ENCODE results near the gene SMIM1. TPM values are rescaled to one million over a fixed set of nuclear protein-coding genes. Genes with fewer than 3 reads are reported as not detected.

SMIM1 gene
- total RNA-seq, 1 experiment from 2014 or later, result 5.5 TPM

DNA sequence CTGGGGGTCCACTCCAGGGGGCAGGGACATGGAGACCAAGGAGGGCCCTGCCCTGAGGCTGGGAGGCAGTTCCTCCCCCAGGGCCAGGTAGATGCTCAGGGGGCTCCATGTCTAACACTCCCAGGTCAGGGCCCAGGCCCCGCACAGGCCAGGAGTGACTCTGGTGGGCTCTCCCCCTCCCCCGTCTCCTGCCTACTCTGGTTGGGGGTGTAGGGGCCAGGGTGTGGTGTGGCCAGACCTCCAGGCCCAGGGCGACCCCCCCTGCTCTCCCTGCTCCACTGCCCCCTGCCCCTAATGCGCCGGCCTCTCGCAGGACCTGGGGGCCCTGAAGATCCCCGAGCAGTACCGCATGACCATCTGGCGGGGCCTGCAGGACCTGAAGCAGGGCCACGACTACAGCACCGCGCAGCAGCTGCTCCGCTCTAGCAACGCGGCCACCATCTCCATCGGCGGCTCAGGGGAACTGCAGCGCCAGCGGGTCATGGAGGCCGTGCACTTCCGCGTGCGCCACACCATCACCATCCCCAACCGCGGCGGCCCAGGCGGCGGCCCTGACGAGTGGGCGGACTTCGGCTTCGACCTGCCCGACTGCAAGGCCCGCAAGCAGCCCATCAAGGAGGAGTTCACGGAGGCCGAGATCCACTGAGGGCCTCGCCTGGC lies 40.0 kb upstream of the SMIM1 start:
- Histone ChIP-seq H4K20me1 (ENCODE audit: insufficient read depth) (no peaks in the 10 kb centered on the region), H3K9ac (ENCODE audit: low read length) (no peak overlapping the region), H3K4me1 (ENCODE audit: control insufficient read depth in 1 of 2, insufficient read depth in 2 of 2, low read length in 2 of 2) (no peaks in the 10 kb centered on the region), H3K4me3 (replicated peaks in 1 of 2; ENCODE audit: low read depth in 1 of 2, low read length in 2 of 2) (no peak overlapping the region), H3K79me2 (ENCODE audit: insufficient read depth, low read length) (no peaks in the 10 kb centered on the region), H3K4me2 (ENCODE audit: low read length) (no peak overlapping the region), H3K9me2 (ENCODE audit: insufficient read depth) (no peaks in the 10 kb centered on the region), H3K27ac (ENCODE audit: low read depth, low read length) (no peak overlapping the region), H3K27me3 (ENCODE audit: insufficient read depth, low read length) (no peaks in the 10 kb centered on the region), H3K36me3 (ENCODE audit: control insufficient read depth in 1 of 2, insufficient read depth in 2 of 2, low read length in 2 of 2) (no peaks in the 10 kb centered on the region), H3K9me3 (ENCODE audit: control insufficient read depth in 1 of 2, insufficient read depth in 1 of 2, low read depth in 1 of 2, low read length in 2 of 2) (no peaks in the 10 kb centered on the region), H2AFZ (ENCODE audit: low read depth, low read length, poor library complexity, severe bottlenecking) (no peak overlapping the region)
- intact Hi-C loops (cut with micrococcal nuclease), result no loop called here
- ChIA-PET CTCF (no interaction called here), POLR2A (no interaction called here), RAD21 (ENCODE audit: low non-redundant PET in 1 of 2, low total read pairs in 2 of 2, uncharacterized antibody in 2 of 2, unreplicated experiment in 2 of 2) (no interaction called here)
- no peak for ATAC-seq
- DNase-seq (ENCODE audit: low read depth, low spot score), result no peak
- BruUV-seq (replicated peaks), result no TSS peak
- TF ChIP-seq ZNF274 (IDR thresholded peaks at IDR 0.05; ENCODE audit: low read depth, low read length), result no peak

DNA sequence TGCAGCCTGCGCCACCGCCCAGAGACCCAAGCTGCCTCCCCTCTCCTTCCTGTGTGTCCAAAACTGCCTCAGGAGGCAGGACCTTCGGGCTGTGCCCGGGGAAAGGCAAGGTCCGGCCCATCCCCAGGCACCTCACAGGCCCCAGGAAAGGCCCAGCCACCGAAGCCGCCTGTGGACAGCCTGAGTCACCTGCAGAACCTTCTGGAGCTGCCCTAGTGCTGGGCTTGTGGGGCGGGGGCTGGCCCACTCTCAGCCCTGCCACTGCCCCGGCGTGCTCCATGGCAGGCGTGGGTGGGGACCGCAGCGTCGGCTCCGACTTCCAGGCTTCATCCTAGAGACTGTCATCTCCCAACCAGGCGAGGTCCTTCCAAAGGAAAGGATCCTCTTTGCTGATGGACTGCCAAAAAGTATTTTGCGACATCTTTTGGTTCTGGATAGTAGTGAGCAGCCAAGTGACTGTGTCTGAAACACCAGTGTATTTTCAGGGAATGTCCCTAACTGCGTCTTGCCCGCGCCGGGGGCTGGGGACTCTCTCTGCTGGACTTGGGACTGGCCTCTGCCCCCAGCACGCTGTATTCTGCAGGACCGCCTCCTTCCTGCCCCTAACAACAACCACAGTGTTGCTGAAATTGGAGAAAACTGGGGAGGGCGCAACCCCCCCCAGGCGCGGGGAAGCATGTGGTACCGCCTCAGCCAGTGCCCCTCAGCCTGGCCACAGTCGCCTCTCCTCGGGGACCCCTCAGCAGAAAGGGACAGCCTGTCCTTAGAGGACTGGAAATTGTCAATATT lies 39.3 kb upstream of the SMIM1 start:
- Histone ChIP-seq H3K9ac (ENCODE audit: low read length) (no peak overlapping the region), H3K4me3 (replicated peaks in 1 of 2; ENCODE audit: low read depth in 1 of 2, low read length in 2 of 2) (no peak overlapping the region), H3K27me3 (ENCODE audit: insufficient read depth, low read length) (no peaks in the 10 kb centered on the region), H3K9me3 (ENCODE audit: control insufficient read depth in 1 of 2, insufficient read depth in 1 of 2, low read depth in 1 of 2, low read length in 2 of 2) (no peaks in the 10 kb centered on the region), H3K4me1 (ENCODE audit: control insufficient read depth in 1 of 2, insufficient read depth in 2 of 2, low read length in 2 of 2) (no peaks in the 10 kb centered on the region), H3K9me2 (ENCODE audit: insufficient read depth) (no peaks in the 10 kb centered on the region), H2AFZ (ENCODE audit: low read depth, low read length, poor library complexity, severe bottlenecking) (no peak overlapping the region), H3K36me3 (ENCODE audit: control insufficient read depth in 1 of 2, insufficient read depth in 2 of 2, low read length in 2 of 2) (no peaks in the 10 kb centered on the region), H4K20me1 (ENCODE audit: insufficient read depth) (no peaks in the 10 kb centered on the region), H3K27ac (ENCODE audit: low read depth, low read length) (no peak overlapping the region), H3K79me2 (ENCODE audit: insufficient read depth, low read length) (no peaks in the 10 kb centered on the region), H3K4me2 (ENCODE audit: low read length) (no peak overlapping the region)
- ChIA-PET RAD21 (ENCODE audit: low non-redundant PET in 1 of 2, low total read pairs in 2 of 2, uncharacterized antibody in 2 of 2, unreplicated experiment in 2 of 2) (no interaction called here), CTCF (interaction anchor here (1.8 kb wide), 1 partner anchor 9 kb away, joined by 5 read pairs; no protein-coding TSS in a partner anchor), POLR2A (no interaction called here)
- DNase-seq (ENCODE audit: low read depth, low spot score) (no peak), ATAC-seq (no peak)
- TF ChIP-seq SP1 (IDR thresholded peaks at IDR 0.05; ENCODE audit: low read depth), result no peak
- TF ChIP-seq, protein P1, sequence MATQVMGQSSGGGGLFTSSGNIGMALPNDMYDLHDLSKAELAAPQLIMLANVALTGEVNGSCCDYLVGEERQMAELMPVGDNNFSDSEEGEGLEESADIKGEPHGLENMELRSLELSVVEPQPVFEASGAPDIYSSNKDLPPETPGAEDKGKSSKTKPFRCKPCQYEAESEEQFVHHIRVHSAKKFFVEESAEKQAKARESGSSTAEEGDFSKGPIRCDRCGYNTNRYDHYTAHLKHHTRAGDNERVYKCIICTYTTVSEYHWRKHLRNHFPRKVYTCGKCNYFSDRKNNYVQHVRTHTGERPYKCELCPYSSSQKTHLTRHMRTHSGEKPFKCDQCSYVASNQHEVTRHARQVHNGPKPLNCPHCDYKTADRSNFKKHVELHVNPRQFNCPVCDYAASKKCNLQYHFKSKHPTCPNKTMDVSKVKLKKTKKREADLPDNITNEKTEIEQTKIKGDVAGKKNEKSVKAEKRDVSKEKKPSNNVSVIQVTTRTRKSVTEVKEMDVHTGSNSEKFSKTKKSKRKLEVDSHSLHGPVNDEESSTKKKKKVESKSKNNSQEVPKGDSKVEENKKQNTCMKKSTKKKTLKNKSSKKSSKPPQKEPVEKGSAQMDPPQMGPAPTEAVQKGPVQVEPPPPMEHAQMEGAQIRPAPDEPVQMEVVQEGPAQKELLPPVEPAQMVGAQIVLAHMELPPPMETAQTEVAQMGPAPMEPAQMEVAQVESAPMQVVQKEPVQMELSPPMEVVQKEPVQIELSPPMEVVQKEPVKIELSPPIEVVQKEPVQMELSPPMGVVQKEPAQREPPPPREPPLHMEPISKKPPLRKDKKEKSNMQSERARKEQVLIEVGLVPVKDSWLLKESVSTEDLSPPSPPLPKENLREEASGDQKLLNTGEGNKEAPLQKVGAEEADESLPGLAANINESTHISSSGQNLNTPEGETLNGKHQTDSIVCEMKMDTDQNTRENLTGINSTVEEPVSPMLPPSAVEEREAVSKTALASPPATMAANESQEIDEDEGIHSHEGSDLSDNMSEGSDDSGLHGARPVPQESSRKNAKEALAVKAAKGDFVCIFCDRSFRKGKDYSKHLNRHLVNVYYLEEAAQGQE (IDR thresholded peaks at IDR 0.05; ENCODE audit: low read depth), result no peak
- TF ChIP-seq, protein P2, sequence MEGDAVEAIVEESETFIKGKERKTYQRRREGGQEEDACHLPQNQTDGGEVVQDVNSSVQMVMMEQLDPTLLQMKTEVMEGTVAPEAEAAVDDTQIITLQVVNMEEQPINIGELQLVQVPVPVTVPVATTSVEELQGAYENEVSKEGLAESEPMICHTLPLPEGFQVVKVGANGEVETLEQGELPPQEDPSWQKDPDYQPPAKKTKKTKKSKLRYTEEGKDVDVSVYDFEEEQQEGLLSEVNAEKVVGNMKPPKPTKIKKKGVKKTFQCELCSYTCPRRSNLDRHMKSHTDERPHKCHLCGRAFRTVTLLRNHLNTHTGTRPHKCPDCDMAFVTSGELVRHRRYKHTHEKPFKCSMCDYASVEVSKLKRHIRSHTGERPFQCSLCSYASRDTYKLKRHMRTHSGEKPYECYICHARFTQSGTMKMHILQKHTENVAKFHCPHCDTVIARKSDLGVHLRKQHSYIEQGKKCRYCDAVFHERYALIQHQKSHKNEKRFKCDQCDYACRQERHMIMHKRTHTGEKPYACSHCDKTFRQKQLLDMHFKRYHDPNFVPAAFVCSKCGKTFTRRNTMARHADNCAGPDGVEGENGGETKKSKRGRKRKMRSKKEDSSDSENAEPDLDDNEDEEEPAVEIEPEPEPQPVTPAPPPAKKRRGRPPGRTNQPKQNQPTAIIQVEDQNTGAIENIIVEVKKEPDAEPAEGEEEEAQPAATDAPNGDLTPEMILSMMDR (IDR thresholded peaks at IDR 0.05 in 2 of 3, conservative IDR thresholded peaks at IDR 0.05 in 1 of 3; ENCODE audit: borderline replicate concordance in 1 of 3, insufficient read depth in 1 of 3, low read depth in 2 of 3, low read length in 2 of 3), result no peak
- TF ChIP-seq FOSL1 (IDR thresholded peaks at IDR 0.05; ENCODE audit: low read depth), result no peak
- no peak for TF ChIP-seq EZH2 (IDR thresholded peaks at IDR 0.05)
- TF ChIP-seq POLR2AphosphoS5 (IDR thresholded peaks at IDR 0.05; ENCODE audit: low read depth, low read length), result no peak
- intact Hi-C loops (cut with micrococcal nuclease), result no loop called here
- no TSS peak for BruUV-seq (replicated peaks)
